ENCODE measurements around the gene DDIT4.

DNA sequence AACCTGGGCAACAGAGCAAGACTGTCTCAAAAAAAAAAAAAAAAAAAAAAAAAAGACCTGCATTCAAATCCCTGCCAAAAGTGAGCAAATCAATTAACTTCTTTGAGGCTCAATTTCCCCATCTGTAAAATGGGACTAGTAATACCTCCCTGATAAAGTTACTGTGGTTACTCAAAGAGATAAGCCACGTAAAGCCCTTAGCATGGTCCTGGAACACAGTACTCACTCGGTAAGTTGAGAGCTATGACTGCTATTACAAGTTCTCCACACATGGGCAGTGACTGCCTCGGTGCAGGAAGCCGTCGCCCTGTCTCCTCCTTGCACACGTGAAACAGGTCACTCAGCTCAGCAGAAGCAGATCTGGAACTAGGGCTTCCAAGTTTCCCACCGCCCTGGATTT lies 37.9 kb downstream of the DDIT4 start:
- TF ChIP-seq, protein P1, sequence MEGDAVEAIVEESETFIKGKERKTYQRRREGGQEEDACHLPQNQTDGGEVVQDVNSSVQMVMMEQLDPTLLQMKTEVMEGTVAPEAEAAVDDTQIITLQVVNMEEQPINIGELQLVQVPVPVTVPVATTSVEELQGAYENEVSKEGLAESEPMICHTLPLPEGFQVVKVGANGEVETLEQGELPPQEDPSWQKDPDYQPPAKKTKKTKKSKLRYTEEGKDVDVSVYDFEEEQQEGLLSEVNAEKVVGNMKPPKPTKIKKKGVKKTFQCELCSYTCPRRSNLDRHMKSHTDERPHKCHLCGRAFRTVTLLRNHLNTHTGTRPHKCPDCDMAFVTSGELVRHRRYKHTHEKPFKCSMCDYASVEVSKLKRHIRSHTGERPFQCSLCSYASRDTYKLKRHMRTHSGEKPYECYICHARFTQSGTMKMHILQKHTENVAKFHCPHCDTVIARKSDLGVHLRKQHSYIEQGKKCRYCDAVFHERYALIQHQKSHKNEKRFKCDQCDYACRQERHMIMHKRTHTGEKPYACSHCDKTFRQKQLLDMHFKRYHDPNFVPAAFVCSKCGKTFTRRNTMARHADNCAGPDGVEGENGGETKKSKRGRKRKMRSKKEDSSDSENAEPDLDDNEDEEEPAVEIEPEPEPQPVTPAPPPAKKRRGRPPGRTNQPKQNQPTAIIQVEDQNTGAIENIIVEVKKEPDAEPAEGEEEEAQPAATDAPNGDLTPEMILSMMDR (IDR thresholded peaks at IDR 0.05): no peak
- TF ChIP-seq POLR2A (IDR thresholded peaks at IDR 0.05): no peak

All from testis (tissue), 2 donors.